Measurements from ENCODE around the gene DUXB. TPM values are rescaled to one million over a fixed set of nuclear protein-coding genes. Genes with fewer than 3 reads are reported as not detected.

The DUXB gene

GRCh38 chr16:75647112-75647491 is 54.2 kb downstream of the DUXB start:
- Histone ChIP-seq H3K14ac (ENCODE audit: low read length in 2 of 2) (peak overlapping the region in 1 of 2 experiments; percentile 3), H4K8ac (ENCODE audit: low read length) (peak overlapping the region; percentile 98), H3K36me3 (ENCODE audit: control insufficient read depth in 1 of 2, insufficient read depth in 2 of 2, low read depth in 1 of 2, low read length in 2 of 2) (peaks cover 12 to 30% of the 10 kb centered on the region in 2 experiments), H2AK5ac (ENCODE audit: low read length, severe bottlenecking) (no peak overlapping the region), H3K18ac (ENCODE audit: low read depth in 1 of 2, low read length in 2 of 2) (peak overlapping the region; percentile 73 to 96), H3K27ac (ENCODE audit: low read length, poor library complexity, severe bottlenecking) (peak overlapping the region; percentile 80), H3K9me3 (ENCODE audit: control insufficient read depth, low read length) (no peaks in the 10 kb centered on the region), H2BK120ac (ENCODE audit: low read depth, low read length) (no peak overlapping the region), H3K4me1 (ENCODE audit: control insufficient read depth, insufficient read depth, low read depth, low read length) (peaks cover 17% of the 10 kb centered on the region), H3K79me1 (replicated peaks; ENCODE audit: low read length, poor library complexity, severe bottlenecking) (peaks cover 4% of the 10 kb centered on the region), H3K9ac (ENCODE audit: low read length) (peak overlapping the region; percentile 100), H2BK15ac (ENCODE audit: low read depth, poor library complexity, severe bottlenecking) (no peak overlapping the region), H3K4me3 (ENCODE audit: insufficient read depth in 1 of 2, low read depth in 1 of 2, low read length in 2 of 2) (peak overlapping the region; percentile 87 to 99), H2BK5ac (ENCODE audit: low read depth, low read length, poor library complexity, severe bottlenecking) (peak overlapping the region; percentile 69), H3K23ac (ENCODE audit: low read length in 2 of 2) (no peak overlapping the region), H2BK12ac (ENCODE audit: low read length in 2 of 2) (no peak overlapping the region), H3K27me3 (ENCODE audit: control insufficient read depth in 1 of 2, insufficient read depth in 1 of 2, low read length in 2 of 2) (no peaks in the 10 kb centered on the region), H2AFZ (ENCODE audit: low read depth, low read length) (no peak overlapping the region), H3K4me2 (ENCODE audit: low read length, poor library complexity, severe bottlenecking) (peak overlapping the region; percentile 82), H3K4ac (ENCODE audit: low read depth in 1 of 2, low read length in 2 of 2) (peak overlapping the region; percentile 19 to 68), H4K91ac (ENCODE audit: low read length) (peak overlapping the region; percentile 90)
- no peak for DNase-seq
- WGBS, result 0% methylated on average over 17 of the region's 18 CpGs

DNA sequence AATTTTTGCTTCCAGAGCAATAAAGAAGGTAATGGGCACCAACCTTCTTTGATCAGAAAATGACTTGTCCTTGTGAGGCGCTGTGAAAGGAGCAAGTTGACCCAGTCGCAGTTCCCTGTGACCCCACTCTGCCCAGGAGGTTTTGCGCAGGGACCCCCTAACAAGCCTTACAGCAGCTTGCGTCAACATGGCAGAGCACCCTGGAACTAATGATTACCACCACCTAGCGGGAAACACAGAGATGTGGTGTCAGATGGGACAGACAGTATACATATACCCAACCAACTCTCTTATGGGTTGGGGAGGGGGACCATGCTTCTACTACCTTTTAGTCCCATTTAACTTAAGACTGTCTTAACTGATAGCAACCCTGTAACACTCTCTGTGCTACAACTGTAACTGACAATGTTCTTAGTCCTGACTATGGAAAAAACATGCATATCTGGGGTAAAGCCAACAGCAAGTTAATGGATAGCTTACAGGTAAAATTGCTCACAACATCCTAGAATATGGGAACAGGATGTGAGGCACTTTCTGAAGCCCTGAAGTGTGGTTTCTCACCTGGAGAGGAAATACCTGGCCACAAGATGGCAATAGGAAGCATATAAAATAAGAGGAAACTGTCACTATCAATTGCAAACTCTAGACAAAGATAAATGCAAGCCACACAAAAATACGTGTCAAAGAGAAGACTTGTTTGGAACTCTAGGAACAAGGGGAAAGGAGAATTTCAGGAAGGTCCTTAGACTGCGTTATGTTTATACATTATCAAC is 56.8 kb downstream of the DUXB start:
- Histone ChIP-seq H3K36me3 (ENCODE audit: control insufficient read depth in 1 of 2, insufficient read depth in 2 of 2, low read depth in 1 of 2, low read length in 2 of 2) (peaks cover 30 to 55% of the 10 kb centered on the region in 2 experiments), H2BK12ac (ENCODE audit: low read length in 2 of 2) (no peak overlapping the region), H3K23ac (ENCODE audit: low read length in 2 of 2) (no peak overlapping the region), H3K9me3 (ENCODE audit: control insufficient read depth, low read length) (no peaks in the 10 kb centered on the region), H4K91ac (ENCODE audit: low read length) (no peak overlapping the region), H3K18ac (ENCODE audit: low read depth in 1 of 2, low read length in 2 of 2) (no peak overlapping the region), H2AFZ (ENCODE audit: low read depth, low read length) (no peak overlapping the region), H2BK5ac (ENCODE audit: low read depth, low read length, poor library complexity, severe bottlenecking) (no peak overlapping the region), H2BK120ac (ENCODE audit: low read depth, low read length) (no peak overlapping the region), H3K4me1 (ENCODE audit: control insufficient read depth, insufficient read depth, low read depth, low read length) (peaks cover 11% of the 10 kb centered on the region), H2BK15ac (ENCODE audit: low read depth, poor library complexity, severe bottlenecking) (no peak overlapping the region), H3K27ac (ENCODE audit: low read length, poor library complexity, severe bottlenecking) (no peak overlapping the region), H3K14ac (ENCODE audit: low read length in 2 of 2) (no peak overlapping the region), H3K9ac (ENCODE audit: low read length) (peak overlapping the region; percentile 40), H3K27me3 (ENCODE audit: control insufficient read depth in 1 of 2, insufficient read depth in 1 of 2, low read length in 2 of 2) (no peaks in the 10 kb centered on the region), H3K79me1 (replicated peaks; ENCODE audit: low read length, poor library complexity, severe bottlenecking) (peaks cover 24% of the 10 kb centered on the region), H4K8ac (ENCODE audit: low read length) (no peak overlapping the region), H3K4ac (ENCODE audit: low read depth in 1 of 2, low read length in 2 of 2) (no peak overlapping the region), H2AK5ac (ENCODE audit: low read length, severe bottlenecking) (no peak overlapping the region), H3K4me2 (ENCODE audit: low read length, poor library complexity, severe bottlenecking) (no peak overlapping the region), H3K4me3 (ENCODE audit: insufficient read depth in 1 of 2, low read depth in 1 of 2, low read length in 2 of 2) (no peak overlapping the region)
- WGBS, result 96% methylated on average over 5 of the region's 7 CpGs
- DNase-seq, result no peak

Small RNA genes lying within 50 kb of the gene (small RNA-seq; reads per million reads assigned to genes)
- not detected for gene RN7SL520P (ENCODE audit: low read depth)
